GM12891 (cell line): ENCODE results near the gene FAM241A.

Experiments used
- POLR2A ChIP-seq: IDR thresholded peaks from 2 replicates; pipeline ENCODE4 v1.6.1; 2011; ENCODE audit warnings: low read depth, low read length, control low read depth
- POLR2AphosphoS5 ChIP-seq: IDR thresholded peaks from 2 replicates; pipeline ENCODE4 v1.6.1; 2011; ENCODE audit warnings: low read depth, low read length, control low read depth
- SPI1 ChIP-seq: IDR thresholded peaks from 2 replicates; pipeline ENCODE4 v1.6.1; 2011; ENCODE audit warnings: low read depth, low read length, control low read depth
- TAF1 ChIP-seq: IDR thresholded peaks from 2 replicates; pipeline ENCODE4 v1.6.1; 2011; ENCODE audit warnings: low read depth, low read length, control low read depth

DNA sequence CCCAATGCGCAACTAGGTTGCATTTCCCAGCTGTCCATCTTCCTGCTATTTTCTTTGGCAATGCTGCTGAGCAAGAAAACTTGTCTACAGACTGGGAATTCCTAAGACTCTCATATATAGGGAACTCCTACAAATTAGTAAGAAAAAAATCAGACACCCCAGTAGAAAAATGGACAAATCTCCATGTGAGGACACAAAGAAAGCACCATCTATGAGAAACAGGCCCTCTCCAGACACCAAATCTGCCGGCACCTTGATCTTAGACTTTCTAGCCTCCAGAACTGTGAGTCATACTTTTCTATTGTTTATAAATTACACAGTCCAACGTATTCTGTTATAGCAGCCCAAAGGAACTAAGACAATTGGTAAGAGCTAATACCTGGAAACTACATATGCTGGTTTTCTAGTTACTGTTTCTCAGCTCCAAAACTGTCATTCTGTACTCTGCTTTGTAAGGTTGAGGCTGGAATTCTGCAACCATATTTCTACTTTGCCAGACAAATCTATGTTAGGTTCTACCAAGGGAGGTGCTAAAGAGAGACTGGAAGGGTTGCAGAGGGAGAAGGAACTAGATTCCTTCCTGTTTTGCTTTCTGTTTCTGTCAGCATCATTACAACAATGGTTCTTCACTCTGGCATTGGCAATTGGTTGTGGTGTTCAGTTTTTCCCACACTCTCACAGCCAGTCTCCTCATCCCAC, 35.7 kb upstream of the FAM241A start:
- TF ChIP-seq POLR2AphosphoS5 (no peak), POLR2A (no peak), SPI1 (no peak), TAF1 (no peak; the same call in 1 of the 2 replicates)
